Lower lobe of right lung (tissue), 2 donors: ENCODE measurements around the gene SEPTIN8. TPM values are rescaled to one million over a fixed set of nuclear protein-coding genes. Genes with fewer than 3 reads are reported as not detected.

Experiments
- ATAC-seq, 2 donors: fragments of 200-7000 bp; cut with Tn5 transposase; one replicate each; pipeline ENCODE4 v1.9.1; 2020 to 2022; ENCODE audit warnings: mild to moderate bottlenecking in 2 of 2, moderate library complexity in 2 of 2
- DNase-seq: peaks from one replicate; pipeline ENCODE4 v3.0.0-alpha.2; 2020
- H3K27ac ChIP-seq: fragments of 200-600 bp; one replicate; pipeline ENCODE4 v1.8.0; 2022
- H3K27me3 ChIP-seq: fragments of 200-600 bp; one replicate; pipeline ENCODE4 v1.8.0; 2022; ENCODE audit warnings: low read depth
- H3K36me3 ChIP-seq: fragments of 200-600 bp; one replicate; pipeline ENCODE4 v1.8.0; 2022; ENCODE audit warnings: mild to moderate bottlenecking
- H3K4me1 ChIP-seq: fragments of 200-600 bp; one replicate; pipeline ENCODE4 v1.8.0; 2022
- H3K4me3 ChIP-seq: fragments of 200-600 bp; one replicate; pipeline ENCODE4 v1.8.0; 2022; ENCODE audit warnings: mild to moderate bottlenecking
- H3K9me3 ChIP-seq: fragments of 200-600 bp; one replicate; pipeline ENCODE4 v1.8.0; 2022
- intact Hi-C: fragments of 100-400 bp; cut with DNase I; formaldehyde crosslinking; loops from one replicate; pipeline ENCODE4 v1.11.0; 2022
- total RNA-seq: library from RNA; stranded (reverse); fragmentation: NEBNext Ultra II Directional; extraction: Animal tissue kit (Norgen Biotek cat#: 25700); gene quantifications from one replicate; pipeline ENCODE4 v1.2.1, GENCODE V29; 2021
- TF ChIP-seq, protein P1 (sequence below): fragments of 200-600 bp; IDR thresholded peaks from one replicate; pipeline ENCODE4 v1.8.0; 2022; ENCODE audit warnings: antibody characterized with exemption, mild to moderate bottlenecking
- donor health status: DM: no; HTN: yes; CAD: no; lungs with severe emphysema.

Gene SEPTIN8
- total RNA-seq, 1 donor from 2014 or later = 32.8 TPM

DNA sequence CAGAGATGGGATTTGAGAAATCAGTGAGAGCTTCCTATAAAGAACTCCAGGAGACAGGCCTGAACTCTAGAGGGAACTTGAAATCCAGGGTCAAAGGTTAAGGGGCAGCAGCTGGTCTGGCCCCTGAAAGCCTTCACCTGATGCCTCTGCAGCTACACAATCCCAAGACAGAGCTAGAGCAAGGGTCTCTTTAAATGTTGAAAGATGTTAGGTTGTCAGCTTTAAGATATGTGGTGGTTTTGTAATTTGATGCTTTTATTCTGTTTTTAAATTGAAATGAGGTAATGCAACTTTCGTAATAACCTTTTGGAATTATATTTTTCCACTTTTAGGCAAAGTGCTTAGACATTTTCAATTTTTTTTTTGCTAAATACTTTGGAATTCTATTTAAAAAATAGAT lies 38.4 kb upstream of the SEPTIN8 start:
- ATAC-seq (no peak), DNase-seq (no peak)
- no peak overlapping the region for H3K27ac ChIP-seq
- H3K9me3 ChIP-seq = no peaks in the 10 kb centered on the region
- H3K4me3 ChIP-seq = no peak overlapping the region
- TF ChIP-seq, protein P1, sequence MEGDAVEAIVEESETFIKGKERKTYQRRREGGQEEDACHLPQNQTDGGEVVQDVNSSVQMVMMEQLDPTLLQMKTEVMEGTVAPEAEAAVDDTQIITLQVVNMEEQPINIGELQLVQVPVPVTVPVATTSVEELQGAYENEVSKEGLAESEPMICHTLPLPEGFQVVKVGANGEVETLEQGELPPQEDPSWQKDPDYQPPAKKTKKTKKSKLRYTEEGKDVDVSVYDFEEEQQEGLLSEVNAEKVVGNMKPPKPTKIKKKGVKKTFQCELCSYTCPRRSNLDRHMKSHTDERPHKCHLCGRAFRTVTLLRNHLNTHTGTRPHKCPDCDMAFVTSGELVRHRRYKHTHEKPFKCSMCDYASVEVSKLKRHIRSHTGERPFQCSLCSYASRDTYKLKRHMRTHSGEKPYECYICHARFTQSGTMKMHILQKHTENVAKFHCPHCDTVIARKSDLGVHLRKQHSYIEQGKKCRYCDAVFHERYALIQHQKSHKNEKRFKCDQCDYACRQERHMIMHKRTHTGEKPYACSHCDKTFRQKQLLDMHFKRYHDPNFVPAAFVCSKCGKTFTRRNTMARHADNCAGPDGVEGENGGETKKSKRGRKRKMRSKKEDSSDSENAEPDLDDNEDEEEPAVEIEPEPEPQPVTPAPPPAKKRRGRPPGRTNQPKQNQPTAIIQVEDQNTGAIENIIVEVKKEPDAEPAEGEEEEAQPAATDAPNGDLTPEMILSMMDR = no peak
- no peaks in the 10 kb centered on the region for H3K36me3 ChIP-seq
- H3K4me1 ChIP-seq = peaks cover 23% of the 10 kb centered on the region
- peaks cover 50% of the 10 kb centered on the region for H3K27me3 ChIP-seq
- intact Hi-C loops = no loop called here

GRCh38 chr5:132814503-132815294 lies 37.7 kb upstream of the SEPTIN8 start:
- ATAC-seq (peak in 1 of 2 donors; percentile 14), DNase-seq (no peak)
- no peaks in the 10 kb centered on the region for H3K9me3 ChIP-seq
- no peak overlapping the region for H3K4me3 ChIP-seq
- H3K27ac ChIP-seq = no peak overlapping the region
- peaks cover 52% of the 10 kb centered on the region for H3K27me3 ChIP-seq
- no peaks in the 10 kb centered on the region for H3K36me3 ChIP-seq
- intact Hi-C loops = no loop called here
- peaks cover 17% of the 10 kb centered on the region for H3K4me1 ChIP-seq
- TF ChIP-seq, protein P1 = no peak

DNA sequence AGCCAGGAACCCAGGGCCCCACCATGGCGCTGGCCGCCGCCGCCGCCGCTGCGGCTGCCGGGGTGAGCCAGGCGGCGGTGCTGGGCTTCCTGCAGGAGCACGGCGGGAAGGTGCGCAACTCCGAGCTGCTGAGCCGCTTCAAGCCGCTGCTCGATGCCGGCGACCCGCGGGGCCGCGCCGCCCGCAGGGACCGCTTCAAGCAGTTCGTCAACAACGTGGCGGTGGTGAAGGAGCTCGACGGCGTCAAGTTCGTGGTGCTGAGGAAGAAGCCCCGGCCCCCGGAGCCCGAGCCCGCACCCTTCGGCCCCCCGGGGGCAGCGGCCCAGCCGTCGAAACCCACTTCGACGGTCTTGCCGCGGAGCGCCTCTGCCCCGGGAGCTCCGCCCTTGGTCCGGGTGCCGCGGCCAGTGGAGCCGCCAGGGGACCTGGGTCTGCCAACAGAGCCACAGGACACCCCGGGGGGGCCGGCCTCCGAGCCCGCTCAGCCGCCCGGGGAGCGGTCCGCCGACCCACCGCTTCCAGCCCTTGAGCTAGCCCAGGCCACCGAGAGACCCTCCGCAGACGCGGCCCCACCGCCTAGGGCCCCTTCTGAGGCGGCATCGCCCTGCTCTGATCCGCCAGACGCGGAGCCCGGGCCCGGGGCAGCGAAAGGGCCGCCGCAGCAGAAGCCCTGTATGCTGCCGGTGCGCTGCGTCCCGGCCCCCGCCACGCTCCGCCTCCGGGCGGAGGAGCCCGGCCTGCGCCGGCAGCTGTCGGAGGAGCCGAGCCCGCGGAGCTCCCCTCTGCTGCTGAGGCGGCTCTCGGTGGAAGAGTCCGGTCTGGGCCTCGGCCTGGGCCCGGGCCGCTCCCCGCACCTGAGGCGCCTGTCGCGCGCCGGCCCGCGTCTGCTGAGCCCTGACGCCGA lies 36.8 kb upstream of the SEPTIN8 start:
- no peaks in the 10 kb centered on the region for H3K36me3 ChIP-seq
- TF ChIP-seq, protein P1 = no peak
- ATAC-seq (peak; percentile 71 to 80), DNase-seq (no peak)
- H3K4me3 ChIP-seq = peak overlapping the region; percentile 49
- peaks cover 13% of the 10 kb centered on the region for H3K4me1 ChIP-seq
- no peaks in the 10 kb centered on the region for H3K9me3 ChIP-seq
- intact Hi-C loops = no loop called here
- peaks cover 47% of the 10 kb centered on the region for H3K27me3 ChIP-seq
- no peak overlapping the region for H3K27ac ChIP-seq

GRCh38 chr5:132812781-132813598 lies 36.0 kb upstream of the SEPTIN8 start, which contains the start of gene SOWAHA:
SOWAHA (plus strand) TSS chr5:132813302; CDS start chr5:132813622, 320 bp downstream.
- Histone ChIP-seq H3K27me3 (peaks cover 47% of the 10 kb centered on the region), H3K27ac (no peak within 1 kb of the TSS), H3K4me3 (peak within 1 kb of the TSS; percentile 49), H3K9me3 (no peaks in the 10 kb centered on the region), H3K36me3 (no peaks in the 10 kb centered on the region), H3K4me1 (peaks cover 13% of the 10 kb centered on the region)
- intact Hi-C loops = no loop called here
- peak in 1 of 2 donors; percentile 35 for ATAC-seq
- no peak for DNase-seq
- TF ChIP-seq, protein P1 = no peak
